NCI-H2171 (cell line): ENCODE results near the gene ANGPT4.
A peak's percentile ranks its signal among the peaks of the same experiment; 100 is the strongest.

ENCODE experiments used
- DNase-seq: peaks from one replicate; lab custom pipeline; 2025; lab: John Stamatoyannopoulos, UW

ANGPT4 gene, protein sequence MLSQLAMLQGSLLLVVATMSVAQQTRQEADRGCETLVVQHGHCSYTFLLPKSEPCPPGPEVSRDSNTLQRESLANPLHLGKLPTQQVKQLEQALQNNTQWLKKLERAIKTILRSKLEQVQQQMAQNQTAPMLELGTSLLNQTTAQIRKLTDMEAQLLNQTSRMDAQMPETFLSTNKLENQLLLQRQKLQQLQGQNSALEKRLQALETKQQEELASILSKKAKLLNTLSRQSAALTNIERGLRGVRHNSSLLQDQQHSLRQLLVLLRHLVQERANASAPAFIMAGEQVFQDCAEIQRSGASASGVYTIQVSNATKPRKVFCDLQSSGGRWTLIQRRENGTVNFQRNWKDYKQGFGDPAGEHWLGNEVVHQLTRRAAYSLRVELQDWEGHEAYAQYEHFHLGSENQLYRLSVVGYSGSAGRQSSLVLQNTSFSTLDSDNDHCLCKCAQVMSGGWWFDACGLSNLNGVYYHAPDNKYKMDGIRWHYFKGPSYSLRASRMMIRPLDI

DNA sequence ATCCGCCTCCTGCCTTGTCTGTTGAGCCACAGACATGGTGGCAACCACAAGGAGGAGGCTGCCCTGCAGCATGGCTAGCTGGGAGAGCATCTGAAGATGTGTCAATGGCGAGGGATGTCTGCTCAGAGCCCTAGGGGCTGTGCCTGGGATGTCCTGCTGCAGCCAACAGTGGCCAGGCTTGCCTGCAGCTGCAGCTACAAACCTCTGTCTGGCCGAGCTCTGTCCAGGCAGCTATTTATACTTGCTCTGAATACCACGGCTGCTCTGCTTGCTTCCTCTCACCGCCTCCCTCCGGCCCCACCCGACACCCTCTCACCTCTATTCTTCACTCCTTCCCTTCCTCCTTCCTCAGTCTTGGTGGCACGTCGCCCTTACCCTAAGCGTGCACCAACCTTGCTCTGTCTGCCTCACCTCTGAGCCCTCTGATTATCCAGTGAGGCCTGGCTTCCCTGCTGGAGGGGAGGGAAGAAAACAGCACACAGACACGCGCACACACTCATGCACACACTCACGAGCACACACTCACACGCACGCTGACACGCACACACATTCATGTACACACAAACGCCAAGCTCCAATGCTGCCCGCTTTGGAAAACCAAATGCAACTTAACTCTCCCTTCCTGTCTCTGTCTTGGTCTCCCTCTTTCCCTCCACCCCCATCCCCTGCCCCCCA lies at the start of gene ANGPT4:
TSS of gene ANGPT4 (minus strand) at position 210 of the 675 bp plus-strand sequence. CDS start at position 90, 120 bp downstream.
- DNase-seq: no peak

DNA sequence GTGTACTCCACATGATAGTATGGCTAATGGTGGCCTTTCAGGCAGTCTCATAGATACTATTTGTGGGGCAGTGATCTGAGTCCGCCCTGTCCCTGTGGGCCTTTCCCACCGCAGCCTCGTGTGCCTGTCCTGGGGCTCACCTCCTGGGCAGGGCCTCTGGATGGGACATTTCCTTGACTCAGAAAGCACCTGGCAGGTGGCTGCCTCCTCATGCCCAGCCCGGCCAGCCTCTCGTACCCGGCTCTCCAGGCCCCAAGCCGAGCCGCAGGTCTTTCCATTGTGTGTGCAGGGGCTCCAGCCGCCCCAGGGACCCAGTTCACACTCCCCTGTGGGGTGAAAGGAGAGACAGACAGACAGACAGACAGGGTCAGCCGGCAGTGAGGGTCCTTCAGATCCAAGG lies 47.7 kb upstream of the ANGPT4 start:
- no peak for DNase-seq

DNA sequence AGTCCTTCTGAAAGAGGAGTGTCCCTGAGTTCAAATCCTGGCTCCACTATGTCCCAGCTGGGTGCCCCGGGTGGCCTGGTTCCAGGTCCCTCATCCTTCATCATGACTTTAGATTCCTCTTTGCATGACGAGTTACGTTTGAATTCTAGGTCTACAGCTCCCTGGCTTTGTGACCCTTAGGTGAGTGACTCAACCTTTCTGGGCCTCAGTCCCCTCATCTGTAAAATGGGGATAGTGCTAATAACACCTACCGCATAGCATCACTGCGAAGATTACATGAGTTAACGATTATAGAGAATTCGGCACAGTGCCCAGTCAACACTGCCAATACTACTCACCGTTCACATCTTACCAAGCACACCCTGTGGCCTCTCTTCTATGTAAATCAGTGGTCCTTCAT lies 46.5 kb upstream of the ANGPT4 start:
- DNase-seq: no peak

DNA sequence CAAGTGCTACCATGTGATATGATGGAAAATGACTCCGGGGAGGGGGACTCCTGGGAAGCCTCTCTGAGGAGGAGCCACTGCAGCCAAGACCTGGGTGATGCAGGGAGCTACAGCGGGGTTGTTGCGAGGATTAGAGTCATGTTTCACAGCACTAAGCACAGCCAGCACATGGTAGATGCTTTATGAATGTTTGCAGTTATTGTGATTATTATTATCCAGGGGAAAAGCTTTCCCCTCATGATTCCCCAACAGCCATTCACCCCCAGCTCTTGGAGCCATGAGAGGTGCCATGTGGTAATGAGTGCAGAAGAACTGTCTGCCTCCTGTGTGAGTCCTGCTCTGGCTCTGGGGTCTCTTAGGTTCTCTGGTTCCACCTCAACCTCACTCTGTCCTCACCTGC lies 46.1 kb upstream of the ANGPT4 start:
- no peak for DNase-seq

DNA sequence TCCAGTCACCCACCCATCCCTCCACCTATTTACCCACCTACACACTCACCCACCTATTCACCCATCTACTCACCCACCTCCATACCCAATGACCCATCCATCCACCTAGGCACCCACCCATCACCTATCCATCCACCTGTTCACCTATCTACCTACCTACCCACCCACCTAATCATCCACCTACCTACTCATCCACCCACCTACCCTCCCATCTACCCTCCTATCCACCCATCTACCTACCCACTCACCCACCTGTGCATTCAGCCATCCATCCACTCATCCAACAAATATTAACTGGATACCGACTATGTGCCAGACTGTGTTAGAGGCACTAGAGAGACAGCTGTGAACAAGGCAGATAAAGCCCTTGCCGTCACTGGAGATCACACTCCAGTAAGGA lies 45.6 kb upstream of the ANGPT4 start:
- no peak for DNase-seq

DNA sequence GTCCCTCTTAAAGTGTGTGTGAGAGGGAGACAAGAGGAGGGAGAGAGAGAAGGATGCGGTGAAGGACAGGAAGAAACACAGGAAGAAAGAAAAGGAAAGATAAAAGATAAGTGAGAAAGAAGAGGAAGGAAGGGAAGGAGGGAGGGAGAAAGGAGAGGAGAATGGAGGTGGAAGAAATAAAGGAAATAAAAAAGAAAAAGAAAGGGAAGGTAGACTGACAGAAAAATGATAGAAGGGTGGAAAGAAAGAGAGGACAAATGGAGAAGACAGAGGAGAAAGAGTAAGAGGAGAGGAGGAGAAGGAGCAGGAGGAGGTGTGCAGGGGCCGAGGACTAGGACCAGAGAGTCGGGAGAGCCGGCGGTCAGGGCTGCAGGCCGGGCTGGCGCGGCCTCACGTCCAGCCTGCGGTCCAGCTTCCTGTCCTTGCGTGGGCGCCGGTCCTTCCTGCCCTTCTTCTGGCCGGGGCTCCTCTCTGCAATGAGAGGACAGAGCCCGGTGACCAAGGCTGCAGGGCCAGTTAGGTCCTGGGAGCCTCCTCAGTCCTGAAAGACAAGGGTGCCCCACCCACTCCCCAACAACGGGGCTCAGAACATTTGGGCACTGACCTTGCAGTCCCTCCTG lies 44.0 kb upstream of the ANGPT4 start:
- no peak for DNase-seq

DNA sequence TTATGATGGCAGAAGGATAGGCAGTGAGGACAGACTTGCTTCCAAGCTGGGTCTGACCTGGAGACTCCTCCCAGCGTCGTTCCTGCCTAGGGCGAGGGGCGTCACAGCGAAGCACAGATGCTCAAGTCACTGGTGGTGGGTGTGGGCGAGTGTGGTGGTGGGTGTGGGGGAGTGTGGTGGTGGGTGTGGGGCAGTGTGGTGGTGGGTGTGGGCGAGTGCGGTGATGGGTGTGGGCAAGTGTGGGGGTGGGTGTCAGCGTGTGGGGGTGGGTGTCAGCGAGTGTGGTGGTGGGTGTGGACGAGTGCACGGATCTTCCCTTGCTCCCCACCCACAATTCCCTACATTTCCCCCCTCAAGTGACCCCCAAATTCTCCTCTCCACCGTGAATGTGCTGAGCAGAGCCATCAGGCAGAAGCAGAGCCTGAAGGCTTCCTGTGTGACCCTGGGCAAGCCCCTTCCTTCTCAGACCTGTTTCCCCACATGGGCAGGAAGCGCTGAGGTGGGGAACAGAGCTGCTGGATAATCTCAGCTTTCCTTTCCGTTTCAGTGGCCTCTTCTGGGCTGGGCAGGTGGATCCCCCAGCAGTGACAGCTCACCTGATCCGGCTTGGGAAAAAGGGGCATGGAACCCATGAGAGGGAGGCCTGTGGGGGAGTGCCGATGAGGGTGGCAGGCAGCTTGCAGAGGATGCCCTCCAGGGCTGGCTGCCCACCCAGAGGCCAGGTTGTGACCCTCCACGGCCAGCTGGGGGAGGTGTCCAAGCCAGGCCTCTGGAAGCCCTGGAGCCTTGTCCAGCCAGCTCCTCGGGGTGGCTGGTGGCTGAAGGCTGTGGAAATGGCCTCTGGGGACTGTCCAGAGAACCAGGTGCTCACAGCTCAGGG lies 43.0 kb upstream of the ANGPT4 start:
- no peak for DNase-seq

DNA sequence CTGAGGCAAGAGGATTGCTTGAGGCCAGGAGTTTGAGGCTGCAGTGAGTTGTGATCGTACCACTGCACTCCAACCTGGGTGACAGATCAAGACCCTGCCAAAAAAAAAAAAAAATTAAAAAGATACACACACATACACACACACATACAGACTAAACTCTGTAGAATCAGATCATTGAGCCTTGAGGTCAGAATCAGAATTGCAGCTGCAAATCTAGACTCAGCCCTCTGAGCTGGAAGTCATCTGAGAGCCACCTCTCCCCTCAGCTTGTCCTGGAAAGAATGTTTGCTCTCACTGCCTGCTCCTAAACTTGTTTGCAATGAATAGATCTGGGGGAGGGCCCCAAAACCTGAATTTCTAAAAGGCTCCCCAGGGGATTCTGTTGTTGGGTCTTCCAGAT lies 41.4 kb upstream of the ANGPT4 start:
- DNase-seq: no peak

DNA sequence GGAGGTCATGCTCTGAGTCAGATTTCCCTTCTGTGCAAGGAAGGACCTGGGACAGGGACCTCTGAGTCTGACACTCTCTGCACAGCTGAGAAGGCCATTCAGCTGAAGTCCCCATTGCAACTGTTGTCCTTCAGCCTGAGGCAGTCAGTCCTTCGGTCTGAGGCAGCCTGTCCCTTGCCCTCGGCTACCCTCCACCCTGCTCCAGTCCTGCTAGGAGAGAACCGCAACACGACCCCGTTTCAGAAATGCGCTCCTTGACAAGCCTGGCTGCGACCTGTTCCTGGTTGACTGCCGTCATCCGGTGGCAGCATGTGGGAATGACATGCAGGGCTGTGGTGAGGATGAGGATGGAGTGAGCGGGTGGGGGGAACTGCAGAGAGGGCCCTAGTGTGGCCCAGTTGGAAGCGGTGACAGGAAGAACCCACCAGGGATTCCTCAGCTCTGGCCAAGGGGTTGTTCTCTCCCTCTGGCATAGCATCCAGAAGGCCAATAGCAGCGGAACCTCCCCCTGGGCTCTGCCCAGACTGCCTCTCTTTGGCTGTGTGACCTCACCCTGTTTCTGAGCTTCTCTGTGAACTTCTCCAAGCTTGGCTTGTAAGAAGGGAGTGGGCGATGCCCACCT lies 40.3 kb upstream of the ANGPT4 start:
- DNase-seq: peak; percentile 68

DNA sequence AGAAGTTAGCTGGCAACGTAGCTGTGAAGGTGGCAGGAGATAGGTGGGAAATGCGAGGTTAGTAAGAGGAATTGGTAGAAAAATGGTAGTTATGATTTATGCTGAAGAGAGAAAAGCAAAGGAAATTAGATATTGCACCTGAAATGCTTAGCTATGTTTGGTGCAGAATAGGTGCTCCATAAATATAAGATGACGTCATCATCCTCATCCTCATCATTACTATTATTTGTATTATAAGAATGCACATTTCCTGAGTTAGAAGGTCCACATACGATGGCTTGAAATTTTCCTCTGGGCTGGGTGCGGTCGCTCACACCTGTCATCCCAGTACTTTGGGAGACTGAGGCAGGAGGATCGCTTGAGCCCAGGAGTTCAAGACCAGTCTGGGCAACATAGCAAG lies 39.5 kb upstream of the ANGPT4 start:
- no peak for DNase-seq

DNA sequence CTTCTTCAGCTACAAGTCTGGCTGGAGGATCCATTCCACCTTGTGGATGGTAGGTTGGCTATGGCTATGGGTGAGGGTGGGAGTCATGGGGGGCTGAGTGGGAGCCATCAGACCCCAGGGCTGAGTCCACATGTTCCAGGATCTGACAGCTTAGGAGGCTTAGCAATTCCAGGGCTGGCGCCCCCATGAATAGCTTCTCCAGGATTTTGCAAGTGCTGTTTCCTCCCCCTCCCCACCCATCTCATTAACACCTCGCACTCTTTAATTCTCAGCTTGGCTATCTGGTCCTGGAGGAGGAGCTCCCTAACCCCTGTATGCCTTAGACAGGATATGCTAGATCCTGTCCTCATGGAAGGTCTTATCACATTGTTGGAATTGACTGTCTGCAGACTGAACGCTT lies 39.0 kb upstream of the ANGPT4 start:
- no peak for DNase-seq

DNA sequence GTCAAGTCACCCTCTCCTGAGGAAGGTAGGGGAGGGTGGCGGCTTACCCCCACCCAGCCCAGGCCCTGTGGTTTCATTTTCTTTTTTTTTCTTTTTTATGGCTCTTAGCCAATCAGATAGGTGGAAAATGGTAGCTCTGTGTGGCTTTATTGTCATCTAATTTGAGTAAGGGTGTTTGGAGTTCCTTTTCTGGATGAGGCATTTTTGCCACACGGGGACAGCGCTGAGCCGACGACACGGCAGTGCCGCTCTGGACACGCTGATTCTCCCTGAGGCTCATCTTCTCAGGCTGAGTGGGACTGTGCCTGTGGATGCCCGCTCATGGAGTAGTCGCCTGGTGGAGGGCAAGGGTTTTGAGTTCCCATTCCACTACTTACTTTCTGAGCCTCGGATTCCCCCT lies 37.6 kb upstream of the ANGPT4 start:
- DNase-seq: peak; percentile 23

DNA sequence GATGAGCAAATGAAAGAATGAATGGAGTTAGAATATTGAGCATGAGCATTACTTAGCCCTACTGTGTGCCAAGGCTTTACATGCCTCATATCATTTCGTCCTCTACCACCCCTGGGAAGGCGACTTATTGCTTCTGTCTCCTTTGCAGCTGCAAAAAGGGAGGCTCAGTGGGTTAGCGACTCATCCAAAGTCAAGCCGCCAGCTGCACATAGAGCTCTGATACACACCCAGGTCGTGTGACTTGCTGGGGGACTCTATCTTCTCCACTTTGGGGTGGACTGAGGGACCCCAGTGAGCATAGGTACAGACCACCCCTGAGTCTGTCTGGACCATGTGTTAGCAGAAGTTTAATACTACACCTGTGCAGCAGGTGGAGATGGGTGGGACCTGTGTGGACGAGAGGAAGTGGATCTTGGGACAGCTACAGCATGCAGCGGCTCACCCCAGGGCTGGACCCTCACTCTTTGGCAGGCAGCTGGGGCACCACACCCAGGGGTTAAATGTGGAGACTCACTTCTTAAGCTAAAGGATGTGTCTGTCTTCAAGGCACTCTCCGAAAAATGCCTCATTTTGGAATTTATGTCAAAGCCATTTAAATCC lies 36.2 kb upstream of the ANGPT4 start:
- DNase-seq: no peak

DNA sequence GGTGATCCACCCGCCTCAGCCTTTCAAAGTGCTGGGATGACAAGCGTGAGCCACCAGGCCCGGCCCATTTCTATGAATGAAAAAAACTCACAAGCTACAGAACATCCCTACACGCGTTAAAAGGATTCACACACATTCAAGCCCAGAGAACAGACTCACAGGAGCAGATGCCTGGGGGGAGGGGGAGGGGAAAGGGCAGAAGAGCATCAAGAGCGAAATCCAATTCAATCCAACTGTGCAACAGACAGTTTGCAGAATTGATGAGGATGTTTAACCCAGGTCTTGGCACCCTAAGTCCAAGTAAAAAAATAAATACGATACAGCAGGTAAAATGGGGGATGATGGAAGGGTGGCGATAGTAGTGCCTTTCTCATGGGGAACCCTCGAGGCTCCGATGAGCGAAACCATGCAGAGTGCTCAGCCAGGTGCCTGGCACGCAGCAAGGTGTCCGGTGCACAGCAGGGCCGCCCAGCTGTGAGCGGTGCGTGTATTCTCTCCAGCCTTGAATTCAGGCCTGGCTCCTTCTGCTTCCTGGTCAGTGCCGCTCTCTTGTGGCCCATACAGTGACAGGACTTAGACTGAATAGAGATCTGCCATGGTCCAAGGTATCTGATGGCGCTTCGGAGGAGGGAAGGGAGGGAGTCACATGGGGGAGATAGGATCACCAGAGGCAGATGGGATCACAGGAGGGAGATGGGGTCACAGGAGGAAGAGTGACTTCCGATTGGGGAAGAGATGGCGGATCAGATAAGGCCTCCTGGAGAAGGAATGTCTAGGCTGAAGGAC lies 35.4 kb upstream of the ANGPT4 start:
- no peak for DNase-seq

DNA sequence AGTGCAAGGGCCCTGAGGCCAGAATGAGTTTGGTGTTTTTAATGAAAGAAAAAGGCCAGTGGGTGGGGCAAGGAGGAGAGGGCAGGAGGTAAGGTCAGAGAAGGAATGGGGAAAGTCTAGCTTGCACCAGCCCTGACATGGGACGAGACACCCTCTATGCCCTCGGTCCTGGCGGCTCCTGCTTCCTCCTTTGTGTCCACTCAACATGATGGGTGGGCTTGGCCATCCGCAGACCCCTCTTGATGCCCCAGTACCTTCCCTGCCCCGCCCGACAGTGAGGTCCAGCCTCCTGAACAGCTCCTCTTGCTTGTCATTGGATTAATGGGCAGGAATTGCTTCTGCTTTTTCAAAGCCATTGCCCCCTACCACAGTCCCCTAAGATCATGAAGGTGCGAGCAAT lies 33.6 kb upstream of the ANGPT4 start:
- DNase-seq: no peak

DNA sequence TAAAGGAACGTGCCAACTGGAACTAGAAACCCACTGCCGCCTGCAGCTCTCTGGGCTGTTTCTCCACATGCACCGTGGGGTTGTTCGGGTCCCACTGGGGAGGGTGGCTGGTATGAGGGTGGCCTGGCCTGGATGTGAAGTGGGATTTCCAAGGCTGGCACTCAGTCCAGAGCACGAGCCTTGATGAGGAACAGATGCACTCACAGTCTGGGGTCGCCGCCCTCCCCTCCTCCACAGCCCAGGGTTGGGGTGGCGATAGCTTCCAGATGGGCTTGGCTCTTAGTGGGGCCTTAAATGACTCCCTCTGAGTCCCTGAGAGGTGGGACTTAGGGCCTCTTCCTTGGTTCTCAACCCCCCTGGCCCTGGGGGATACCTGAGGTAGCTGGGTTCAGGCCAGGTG lies 30.7 kb upstream of the ANGPT4 start:
- no peak for DNase-seq

DNA sequence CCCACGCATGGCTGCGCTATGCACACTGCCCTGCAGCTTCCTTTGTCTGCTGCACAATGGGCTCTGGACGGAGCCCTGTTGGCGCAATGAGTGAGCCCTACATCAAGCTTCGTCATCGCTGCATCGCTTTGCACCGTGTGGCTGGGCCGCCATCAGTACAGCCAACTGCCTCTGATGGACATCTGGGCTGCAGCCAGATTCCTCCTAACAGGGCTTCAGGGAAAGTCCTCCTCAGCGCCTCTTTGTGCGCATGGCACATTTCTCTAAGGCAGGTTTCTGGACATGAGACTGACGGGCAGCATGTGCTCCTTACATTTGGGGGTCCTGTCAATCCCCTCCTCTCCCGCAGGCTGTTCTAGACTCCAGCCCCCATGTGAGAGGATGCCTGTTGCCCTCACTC lies 29.7 kb upstream of the ANGPT4 start:
- DNase-seq: no peak

DNA sequence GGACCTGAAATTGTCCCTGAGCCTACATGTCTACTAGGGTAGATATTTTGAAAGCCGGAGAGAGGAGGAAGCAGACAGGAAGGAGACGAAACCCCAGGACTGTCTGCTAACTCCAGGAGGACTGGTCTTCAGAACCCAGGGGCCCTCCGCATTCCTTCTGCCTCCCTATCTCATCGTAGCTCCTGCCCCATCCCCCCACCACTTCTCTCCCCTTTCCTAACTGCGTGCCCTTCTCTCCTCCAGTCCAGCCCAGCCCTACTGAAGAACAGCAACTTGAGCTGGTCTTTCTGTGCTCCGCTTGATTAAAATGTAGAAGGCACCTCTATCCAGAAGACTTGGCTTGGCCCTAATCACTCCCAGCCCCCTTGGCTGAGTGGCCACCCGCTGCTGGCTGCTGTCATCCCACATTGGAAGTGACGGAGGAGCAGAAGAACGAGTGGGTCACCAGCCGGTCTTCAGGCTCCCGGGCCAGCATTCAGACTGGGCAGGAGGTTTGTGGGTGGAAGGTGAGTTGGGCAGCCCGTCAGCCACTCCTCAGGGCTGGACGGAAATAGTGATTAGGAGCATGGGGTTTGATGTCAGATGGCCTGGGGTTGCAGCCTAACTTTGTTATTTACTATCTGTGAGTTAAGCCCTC lies 28.8 kb upstream of the ANGPT4 start:
- no peak for DNase-seq

DNA sequence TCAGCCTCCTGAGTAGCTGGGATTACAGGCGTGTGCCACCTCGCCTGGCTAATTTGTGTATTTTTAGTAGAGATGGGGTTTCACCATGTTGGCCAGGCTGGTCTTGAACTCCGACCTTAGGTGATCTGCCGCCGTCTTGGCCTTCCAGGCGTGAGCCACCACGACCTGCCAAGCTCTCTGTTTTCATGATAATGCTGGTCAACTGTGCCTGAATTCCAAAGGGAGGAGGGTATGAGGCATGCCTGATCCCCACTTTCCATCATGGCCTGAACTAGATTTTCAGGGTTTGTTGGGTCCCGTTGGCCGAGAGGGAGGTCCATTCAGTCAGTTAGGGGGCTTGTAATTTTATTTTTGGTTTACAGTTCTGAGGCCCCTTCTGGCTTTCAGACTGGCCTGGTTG lies 28.0 kb upstream of the ANGPT4 start:
- no peak for DNase-seq

DNA sequence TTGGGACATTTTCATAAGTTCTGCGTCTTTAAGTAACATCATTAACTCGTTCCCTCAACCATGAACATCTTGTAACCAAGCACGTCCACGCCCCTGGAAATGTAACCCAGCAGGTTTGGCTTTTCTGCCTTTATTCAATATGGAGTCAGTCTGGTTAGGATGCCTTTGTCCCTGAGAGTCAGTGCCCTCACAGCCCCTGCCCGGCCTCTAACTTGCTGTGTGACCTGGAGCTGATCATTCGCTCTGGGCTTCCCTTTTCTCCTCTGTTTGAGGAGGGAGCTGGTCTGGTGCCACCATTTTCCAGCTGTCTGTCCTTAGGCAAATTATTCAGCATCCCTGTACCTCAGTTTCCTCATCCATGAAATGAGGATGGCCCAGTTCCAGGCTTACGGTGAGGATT lies 26.5 kb upstream of the ANGPT4 start:
- no peak for DNase-seq
